HG03520 (cell line): ENCODE data around the gene ZNF467.

Experiments used
- ATAC-seq: cut with Tn5 transposase; IDR thresholded peaks from one replicate; pipeline ENCODE4 v1.9.1; 2021; ENCODE audit warnings: mild to moderate bottlenecking, moderate library complexity; ENCODE audit not compliant: unreplicated experiment

The ZNF467 gene

DNA sequence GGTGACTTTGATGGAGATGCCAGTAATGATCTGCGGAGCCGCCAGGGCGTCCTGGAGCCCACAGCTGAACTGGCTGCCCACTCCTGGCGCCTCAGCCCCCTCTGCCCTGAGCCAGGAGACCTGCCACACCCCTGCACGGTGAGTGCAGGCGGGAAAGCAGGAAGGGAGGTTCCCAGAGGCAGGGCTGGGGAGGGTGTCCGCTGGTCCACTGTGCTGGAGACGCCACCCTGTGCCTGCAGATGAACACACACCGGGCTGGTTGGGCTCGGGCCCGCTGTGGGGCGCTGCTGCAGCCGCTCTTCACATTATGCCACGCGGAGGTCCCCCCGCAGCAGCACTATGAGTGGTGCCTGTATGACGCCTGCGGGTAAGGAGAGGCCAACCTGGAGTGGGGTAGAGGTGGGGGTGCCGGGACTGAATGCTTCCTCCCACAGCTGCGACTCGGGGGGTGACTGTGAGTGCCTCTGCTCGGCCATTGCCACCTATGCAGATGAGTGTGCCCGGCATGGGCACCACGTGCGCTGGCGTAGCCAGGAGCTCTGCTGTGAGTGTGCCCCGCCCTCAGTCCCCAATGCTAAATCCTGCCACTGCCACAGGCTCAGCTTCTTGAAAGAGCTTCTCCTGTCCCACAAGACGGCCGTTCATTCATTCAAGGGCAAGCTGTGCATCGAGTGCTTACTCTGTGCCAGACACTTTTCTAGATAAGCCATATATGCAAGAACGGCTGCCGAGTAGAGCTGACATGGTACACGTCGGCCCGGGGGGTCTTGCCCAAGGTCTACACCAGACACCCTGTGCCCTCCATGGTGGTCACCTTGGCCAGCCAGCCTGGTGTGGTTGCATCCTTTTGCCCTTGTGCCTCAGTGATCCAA, 14.3 kb upstream of the ZNF467 start:
- no peak for ATAC-seq

DNA sequence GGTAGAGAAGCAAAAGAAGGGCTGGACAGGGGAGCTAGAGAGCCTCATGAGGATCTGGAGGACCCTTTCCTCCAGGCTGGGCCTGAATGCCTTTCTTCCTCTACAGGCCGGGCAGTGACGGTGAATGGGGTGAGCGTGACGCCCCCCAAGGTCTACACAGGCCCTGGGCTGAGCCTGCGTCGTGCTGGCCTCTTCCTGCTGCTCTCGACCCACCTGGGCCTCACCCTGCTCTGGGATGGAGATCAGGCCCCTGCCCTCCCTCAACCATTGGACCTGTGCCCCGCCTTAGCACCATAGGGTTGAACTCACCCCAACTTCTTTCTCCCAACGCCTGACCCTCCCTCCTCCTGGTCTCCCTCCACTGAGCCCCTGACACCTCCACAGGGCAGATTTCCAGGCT, 12.6 kb upstream of the ZNF467 start:
- no peak for ATAC-seq

DNA sequence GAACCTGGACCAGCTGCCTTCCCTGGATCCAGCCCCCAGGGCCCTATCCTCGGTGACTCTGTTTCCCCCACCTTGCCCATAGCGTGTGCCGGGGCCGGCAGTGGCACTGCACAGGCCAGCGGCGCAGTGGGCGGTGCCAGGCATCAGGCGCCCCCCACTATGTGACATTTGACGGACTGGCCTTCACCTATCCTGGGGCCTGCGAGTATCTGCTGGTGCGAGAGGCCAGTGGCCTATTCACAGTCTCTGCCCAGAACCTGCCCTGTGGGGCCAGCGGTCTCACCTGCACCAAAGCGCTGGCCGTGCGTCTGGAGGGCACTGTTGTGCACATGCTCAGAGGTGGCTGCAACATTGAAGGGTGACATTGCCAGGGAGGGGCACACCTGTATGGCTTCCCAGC, 12.0 kb upstream of the ZNF467 start:
- ATAC-seq: no peak

DNA sequence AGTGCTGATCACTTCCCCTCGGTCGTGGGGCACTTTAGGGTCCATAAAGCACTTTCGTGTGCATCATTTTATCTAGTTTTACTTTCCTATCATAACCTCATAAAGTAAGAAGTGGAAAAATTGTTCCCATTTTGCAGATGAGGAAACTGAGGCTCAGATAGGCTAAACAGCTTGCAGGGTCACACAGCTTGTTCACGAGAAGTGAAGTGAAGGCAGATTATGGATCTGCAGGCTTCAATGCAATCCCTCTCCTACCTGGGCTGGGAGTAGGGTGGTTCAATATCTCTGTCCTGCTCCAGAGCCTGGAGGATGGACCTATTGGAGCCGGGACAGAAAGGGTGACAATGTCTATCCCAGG, 10.8 kb upstream of the ZNF467 start:
- no peak for ATAC-seq

DNA sequence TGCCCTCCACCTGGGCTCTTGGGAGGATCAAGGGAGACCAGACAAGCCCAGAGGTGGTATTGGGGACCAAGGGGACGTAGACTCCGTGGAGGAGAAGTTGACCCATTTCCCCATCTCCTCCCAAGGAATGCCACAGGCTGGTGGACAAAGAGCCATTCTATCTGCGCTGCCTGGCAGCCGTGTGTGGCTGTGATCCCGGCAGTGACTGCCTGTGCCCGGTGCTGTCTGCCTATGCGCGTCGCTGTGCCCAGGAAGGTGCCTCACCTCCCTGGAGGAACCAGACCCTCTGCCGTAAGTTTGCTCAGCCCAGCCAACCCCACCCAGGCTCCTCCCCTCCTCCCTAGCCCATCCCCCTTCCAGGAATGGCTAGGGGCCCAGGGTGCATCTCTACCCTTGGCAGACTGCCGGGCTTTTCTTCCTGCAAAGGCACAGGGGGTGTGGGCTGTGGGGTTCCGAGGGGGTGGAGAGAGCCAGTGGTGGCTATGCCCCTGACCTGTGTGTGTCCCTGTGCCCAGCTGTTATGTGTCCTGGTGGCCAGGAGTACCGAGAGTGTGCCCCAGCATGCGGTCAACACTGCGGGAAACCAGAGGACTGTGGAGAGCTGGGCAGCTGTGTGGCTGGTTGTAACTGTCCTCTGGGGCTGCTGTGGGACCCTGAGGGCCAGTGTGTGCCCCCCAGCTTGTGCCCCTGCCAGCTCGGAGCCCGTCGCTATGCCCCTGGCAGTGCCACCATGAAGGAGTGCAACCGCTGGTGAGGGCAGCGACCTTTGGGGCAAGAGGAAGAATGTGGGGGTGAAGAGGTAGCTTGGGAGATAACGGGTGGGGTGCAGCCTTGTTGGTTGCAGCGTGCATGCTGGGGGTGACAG, 10.2 kb upstream of the ZNF467 start:
- ATAC-seq: no peak

DNA sequence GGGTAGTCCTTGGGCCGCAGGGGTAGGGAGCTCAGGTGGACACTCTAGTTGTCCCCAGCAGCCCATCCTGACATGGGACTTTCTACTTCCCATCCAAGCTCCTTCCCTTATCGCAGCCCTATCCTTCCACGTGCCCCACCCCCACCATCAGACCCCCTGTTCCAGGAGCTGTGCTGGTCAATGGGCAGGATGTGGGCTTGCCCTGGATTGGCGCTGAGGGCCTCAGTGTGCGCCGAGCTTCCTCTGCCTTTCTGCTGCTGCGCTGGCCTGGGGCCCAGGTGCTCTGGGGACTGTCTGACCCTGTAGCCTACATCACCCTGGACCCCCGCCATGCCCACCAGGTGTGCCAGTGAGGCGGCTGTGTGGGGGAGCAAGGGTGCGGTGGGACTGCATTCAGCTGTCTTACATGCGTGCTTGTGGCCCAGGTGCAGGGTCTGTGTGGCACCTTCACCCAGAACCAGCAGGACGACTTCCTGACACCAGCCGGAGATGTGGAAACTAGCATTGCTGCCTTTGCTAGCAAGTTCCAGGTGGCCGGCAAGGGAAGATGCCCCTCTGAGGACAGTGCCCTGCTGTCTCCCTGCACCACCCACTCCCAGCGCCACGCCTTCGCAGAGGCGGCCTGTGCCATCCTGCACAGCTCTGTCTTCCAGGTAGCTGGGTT, 9.4 kb upstream of the ZNF467 start:
- no peak for ATAC-seq

DNA sequence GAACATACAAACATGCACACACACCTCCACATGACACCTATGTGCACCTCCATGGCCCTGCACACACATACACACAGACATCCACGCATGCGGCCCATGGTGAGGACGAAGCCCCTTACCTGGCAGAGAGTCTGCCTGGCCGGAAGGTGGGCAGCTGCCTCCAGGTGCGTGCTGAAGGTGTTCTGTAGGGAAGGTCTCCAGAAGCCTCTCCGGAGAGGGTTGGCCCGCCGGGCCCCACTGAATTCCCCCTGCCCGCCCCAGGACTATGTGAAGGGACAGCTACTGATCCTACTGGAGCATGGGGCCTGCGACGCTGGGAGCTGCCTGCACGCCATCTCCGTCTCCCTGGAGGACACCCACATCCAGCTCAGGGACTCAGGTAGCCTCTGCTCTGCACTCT, 8.5 kb upstream of the ZNF467 start:
- no peak for ATAC-seq

DNA sequence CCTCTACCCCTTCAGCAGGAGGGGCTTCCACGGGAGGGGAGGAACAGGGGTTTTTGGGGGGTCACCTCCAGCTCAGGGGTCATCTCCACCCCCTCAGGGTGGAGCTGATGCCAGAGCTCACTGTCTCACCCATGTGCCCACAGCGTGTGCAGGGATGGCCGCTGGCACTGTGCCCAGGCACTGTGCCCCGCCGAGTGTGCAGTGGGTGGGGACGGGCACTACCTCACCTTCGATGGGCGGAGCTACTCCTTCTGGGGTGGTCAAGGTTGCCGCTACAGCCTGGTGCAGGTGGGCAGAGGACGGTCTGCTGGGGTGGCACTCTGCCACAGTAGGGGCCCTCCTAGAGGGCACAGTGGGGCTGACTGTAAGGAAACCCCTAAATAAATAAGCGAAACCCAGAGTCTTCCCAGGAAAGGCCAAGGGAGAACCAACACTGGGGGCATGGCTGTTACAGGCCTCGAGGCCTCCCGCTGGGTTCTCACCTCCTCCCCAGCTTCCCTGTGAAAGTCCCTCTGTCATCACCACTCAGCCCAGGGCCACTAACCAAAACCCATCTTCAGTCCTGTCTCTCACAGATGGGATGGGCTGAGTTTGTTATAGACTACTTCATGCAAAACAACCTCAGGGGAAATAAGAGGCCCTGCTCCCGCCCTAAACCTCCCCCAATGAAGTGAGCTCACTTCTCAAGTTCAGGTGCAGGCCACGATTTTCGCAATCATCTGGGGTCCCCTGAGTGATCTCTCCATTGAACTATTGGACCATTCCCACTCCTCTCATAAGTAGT, 7.4 kb upstream of the ZNF467 start:
- no peak for ATAC-seq

DNA sequence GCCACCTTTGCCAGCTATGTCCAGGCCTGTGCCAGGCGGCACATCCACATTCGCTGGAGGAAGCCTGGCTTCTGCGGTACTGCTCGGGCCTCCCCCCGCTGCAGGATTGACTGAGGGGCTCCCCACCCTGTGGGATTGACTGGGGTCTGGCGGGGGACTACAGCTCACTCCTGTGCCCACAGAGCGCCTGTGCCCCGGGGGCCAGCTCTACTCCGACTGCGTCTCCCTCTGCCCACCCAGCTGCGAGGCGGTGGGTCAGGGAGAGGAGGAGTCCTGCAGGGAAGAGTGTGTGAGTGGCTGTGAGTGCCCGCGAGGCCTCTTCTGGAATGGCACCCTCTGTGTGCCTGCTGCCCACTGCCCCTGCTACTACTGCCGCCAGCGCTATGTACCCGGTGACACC, 6.7 kb upstream of the ZNF467 start:
- no peak for ATAC-seq

DNA sequence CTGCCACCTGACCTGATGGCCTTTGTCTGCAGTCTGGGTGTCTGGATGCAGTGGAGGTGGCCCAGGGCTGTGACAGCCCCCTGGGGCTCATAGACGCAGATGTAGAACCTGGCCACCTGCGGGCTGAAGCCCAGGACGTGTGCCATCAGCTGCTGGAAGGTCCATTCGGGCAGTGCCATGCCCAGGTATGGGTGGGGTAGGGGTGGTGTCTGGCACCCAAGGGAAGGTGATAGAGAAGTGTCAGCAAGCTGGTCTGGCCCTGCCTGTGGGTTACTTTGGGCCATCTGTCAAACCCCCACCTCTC, 6.1 kb upstream of the ZNF467 start:
- ATAC-seq: no peak

DNA sequence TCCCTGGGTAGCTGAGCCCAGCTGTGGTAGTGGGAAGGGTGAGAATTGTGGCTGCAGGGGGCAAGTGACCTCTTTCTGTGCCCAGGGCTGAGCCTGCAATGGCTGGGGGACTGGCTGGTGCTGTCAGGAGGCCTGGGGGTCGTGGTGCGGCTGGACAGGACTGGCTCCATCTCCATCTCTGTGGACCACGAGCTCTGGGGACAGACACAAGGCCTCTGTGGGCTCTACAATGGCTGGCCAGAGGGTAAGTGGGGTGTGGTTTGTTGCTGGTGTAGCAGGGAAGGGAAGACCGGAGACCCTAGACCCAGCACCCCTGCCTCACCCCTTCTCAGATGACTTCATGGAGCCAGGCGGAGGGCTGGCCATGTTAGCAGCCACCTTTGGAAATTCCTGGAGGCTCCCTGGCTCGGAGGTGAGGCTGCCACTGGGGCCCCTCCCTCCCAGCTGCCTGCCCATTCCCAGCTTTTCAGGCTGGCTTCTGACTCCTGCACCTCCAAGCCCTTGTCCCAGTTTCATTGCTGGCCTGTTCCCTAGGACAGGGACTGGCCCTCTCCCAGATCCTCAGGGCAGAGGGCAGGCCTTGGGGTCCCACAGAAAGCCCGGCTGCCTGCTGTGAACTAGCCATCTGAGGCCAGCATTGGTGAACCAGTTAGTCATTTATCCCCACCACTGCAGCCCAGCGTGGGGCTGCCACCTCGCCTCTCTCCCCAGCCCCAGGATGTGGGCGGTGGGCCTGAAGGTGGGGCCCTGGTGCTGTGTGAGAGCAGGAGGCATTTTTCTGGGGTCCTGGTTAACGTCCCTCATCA, 5.5 kb upstream of the ZNF467 start:
- ATAC-seq: no peak

DNA sequence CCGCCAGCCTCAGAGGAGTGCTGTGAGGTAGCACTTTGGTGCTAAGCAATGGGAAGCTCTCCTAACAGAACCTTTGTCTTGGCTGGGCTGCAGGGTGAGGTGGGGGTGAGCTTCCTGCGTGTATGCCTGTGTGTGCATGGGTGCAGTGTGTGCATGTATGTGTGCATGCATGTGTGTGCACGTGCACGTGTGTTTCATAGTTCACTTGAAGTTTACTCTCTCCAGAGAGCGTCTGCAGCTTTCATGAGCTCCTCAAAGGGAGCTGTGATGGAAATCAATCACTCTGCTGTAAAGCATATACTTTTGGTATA, 4.9 kb upstream of the ZNF467 start:
- no peak for ATAC-seq

DNA sequence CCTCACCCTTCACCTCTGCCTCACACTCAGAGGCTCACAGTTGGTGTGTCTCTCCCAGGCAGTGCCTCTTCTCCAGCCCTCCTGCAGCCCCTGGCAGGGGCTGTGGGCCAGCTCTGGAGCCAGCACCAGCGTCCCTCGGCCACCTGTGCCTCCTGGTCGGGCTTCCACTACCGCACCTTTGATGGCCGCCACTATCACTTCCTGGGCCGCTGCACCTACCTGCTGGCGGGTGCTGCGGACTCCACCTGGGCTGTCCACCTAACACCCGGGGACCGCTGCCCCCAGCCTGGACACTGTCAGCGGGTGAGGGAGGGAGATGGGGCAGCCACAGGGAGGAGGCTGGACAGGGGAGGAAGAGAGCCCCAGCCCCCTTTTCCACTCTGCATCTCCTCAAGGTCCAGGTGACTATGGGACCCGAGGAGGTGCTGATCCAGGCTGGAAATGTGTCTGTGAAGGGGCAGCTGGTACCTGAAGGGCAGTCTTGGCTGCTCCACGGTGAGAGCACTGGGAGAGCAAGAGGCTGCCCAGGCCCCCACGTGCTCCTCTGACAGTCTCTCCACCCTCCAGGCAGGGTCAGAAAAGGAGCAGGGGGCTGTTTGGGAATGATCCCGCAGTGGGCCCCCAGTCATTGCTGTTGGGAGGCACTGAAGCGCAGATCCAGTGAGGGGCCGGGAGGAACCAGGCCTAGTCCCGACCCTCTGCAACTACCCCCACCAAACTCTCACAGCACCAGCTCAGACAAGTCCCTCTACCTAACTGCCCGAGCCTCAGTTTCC, 4.4 kb upstream of the ZNF467 start:
- no peak for ATAC-seq

DNA sequence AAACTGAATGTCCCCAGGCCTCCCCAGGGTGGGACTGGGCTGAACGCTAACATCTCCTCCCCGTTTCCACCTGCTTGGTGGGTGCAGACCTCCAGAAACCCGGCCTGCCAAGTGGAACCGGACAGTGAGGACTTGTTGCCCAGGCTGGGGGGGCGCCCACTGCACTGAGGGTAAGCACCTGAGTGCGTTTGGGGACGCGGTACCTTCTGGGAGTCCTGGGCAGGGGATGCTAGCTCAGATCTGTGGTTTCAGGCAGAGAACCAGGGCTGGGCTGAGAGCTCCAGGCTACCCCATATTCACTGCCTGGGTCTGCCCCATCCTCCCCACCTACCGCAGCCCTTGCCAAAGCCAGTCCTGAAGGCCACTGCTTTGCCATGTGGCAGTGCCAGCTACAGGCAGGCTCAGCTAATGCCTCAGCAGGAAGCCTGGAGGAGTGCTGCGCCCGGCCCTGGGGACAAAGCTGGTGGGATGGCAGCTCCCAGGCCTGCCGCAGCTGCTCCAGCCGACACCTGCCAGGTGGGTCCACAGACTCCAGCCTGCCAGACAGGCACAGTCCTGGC, 3.5 kb upstream of the ZNF467 start:
- no peak for ATAC-seq

DNA sequence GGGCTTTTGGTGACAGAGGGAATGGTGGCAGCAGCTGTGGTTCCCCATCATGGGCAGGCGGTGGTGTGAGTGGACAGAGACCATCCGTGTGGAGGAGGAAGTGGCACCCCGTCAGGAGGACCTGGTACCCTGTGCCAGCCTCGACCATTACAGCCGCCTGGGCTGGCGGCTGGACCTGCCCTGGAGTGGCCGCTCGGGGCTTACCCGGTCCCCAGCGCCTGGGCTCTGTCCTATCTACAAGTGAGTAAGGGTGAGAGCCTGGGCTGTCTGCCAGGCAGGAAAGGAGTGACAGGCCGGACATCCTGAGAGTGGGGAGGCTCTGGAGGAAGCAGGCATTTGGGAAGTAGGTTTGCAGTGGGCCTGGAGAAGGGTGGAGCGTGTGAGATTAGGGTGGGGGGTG, 2.9 kb upstream of the ZNF467 start:
- no peak for ATAC-seq

DNA sequence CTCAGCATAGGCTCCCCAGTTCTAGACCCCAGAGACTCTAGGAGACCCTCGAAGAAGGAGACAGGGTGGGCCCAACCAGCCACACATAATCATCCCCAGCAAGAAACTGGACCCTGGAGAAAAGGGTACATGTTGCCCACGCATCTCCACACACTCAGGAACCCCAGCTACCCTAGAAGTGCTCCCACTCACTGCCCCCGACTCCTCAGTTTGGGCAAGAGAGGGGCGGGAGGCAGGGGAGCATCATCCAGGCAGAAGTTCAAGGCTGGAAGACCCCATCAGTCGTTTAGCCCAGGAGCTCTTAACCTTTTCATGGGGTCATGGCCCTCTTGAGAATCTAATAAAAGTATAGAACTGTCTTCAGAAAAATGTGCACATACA, 1.8 kb upstream of the ZNF467 start:
- no peak for ATAC-seq

DNA sequence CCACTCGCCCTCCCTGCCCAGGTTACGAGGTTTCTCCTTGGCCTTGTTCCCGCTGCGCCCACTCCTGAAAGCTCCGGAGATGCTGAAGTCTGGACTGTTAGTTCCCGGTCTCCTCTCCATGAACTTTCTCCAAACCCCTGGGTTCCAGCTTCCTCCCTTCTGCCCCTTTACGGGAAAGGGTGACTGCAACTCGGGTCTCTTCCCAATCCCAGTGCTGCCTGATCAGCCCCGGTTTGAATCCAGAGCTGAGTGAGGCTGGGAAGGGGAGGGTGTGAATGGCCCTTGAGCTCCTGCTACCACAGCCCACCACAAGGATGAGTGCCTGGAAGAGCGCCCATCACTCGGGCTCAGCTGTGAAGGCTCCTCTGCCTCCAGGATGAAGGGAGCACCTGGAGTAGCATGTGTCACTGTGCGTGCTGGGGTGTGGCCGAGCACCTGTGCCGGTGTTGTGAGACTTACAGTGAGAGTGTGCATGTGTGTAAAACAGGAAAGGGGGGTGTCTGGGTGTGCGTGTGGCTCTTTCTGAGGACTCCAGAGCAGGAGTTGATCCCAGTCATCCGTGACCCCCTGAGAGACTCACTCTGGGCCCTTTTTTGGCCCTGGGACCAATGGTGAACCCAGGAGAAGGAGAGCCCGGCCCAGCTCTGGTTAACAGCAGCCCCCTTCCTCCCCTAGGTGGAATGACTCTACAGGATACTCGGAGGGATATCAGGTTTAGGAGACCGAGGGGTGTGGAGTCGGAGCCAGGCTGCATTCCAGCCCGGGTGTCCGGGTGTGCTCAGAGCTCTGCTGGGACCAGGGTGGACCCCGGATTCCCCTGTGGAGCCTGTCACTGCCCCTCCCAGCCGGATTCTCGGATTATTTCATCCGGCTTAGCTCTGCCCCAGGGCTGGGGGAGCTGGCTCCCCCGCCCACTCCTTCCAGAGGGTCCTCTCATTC, 1.1 kb upstream of the ZNF467 start:
- ATAC-seq: no peak

DNA sequence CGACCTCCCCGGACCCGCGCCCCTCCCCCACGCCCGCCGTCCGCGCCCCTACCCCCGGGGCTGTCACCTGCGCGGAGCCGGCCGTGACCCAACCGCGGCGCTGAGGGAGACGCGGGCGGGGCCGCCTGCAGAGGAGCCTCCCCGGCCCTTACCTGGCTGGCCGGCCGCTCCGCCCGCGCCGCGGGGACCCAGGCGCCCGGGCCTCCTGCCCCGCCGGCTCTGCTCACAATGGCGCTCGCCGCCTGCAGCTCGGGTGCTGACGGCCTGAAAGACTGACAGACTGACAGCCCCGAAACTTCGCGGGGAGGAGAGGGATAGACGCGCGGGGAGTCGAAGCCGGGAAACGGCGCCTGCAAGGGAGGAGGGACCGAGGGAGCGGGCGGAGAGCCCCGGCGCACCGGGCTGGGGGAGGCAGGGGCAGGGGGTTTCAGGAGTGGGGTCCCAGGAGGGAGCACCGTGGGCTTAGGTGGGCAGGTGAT, 393 bp downstream of the ZNF467 start:
- no peak for ATAC-seq
